SW 1271 (cell line): ENCODE results near the gene CDK17.
"Not testable (repeated sequence)": the region's sequence is repeated elsewhere in the genome, so short reads cannot be mapped to it uniquely, and the experiment has no call there.

ENCODE experiments used
- DNase-seq, 2 experiments: peaks; one replicate each; lab custom pipeline; 2025; lab: John Stamatoyannopoulos, UW

Gene CDK17

GRCh38 chr12:96417688-96418087 is 17.4 kb upstream of the CDK17 start:
- not testable (repeated sequence) for DNase-seq

DNA sequence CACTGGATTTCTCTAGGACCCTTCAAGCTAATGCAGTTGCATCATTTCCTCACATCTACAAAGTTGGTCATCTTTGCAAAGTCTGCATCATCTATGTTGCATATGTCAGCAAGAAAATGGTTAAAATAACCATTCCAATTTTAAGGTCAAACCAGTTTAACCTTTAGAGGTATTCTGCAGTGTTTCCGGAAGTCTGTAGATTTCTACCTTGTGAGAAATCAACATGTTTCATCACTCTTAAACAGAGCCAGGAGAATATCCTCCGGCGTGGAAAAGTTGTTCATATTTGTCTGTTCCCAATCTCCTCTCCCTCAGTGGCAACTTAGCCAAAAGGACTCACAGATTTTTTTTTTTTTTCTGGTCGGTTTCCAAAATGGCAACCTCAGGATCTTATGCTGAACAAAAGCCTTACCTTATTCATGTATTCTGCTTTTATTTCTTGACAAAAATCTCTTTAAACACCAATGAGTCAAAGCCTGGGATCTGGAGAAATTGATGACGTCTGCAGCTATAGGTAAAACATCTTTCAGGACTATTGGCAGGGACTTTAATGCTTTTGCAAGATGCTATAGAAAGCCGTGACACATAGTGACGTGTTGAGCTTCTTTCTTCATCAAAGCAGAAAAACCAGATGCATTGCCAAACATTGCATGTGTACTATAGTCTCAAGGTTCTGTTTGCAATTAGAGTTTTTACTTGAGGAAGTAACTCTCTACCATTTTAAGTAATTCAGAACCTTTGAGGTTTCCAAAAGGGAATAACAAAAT is 16.0 kb upstream of the CDK17 start:
- no peak for DNase-seq

GRCh38 chr12:96414637-96415036 is 14.4 kb upstream of the CDK17 start:
- no peak for DNase-seq

DNA sequence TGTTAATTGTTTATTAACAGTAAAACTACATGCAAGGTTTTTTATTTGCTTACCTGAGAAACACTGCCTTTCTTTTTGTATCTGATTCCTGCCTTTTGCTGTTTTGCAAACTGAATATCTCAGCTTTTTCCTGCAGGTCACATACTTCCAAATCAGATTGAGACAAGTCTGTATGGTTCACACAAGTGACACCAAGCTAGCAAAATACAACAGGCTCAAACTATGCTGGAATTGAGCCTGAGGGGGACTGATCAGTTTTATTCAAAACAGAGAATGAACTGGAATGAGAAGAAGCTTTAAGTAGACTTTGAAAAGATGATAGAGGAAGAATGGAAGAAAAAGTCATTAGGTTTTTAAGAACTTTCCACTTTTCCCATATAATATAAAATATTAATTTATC is 12.2 kb upstream of the CDK17 start:
- DNase-seq = no peak

- no peak for DNase-seq
Measured at GRCh38 chr12:96409731-96410130, 9.5 kb upstream of the CDK17 start.

- DNase-seq = no peak
Measured at GRCh38 chr12:96408993-96409392, 8.8 kb upstream of the CDK17 start.

DNA sequence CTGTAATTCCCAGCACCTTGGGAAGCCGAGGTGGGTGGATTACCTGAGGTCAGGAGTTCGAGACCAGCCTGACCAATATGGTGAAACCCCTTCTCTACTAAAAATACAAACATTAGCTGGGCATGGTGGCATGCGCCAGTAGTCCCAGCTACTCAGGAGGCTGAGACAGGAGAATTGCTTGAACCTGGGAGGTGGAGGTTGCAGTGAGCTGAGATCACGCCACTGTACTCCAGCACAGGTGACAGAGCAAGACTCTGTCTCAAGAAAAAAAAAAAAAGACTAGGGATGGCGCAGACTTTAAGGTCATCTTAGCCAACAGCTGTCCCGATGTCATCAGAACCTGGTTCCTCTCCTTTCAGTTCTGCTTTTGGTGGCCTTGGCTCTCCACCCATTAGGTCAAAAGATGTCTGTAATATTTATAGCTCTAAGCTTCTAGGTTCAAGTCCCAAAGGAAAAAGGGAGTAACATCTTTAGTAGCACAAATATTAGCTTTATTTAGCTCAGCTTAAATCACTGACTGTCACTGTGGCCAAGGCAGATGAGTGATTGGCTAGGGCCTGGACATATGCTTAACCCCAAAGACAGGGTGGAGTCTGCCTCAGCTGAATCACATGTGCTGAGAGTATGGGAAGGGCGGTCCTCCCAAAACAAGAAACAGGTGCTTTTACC is 7.3 kb upstream of the CDK17 start:
- not testable (repeated sequence) for DNase-seq

- no peak for DNase-seq
Measured at GRCh38 chr12:96404696-96405095, 4.5 kb upstream of the CDK17 start.

DNA sequence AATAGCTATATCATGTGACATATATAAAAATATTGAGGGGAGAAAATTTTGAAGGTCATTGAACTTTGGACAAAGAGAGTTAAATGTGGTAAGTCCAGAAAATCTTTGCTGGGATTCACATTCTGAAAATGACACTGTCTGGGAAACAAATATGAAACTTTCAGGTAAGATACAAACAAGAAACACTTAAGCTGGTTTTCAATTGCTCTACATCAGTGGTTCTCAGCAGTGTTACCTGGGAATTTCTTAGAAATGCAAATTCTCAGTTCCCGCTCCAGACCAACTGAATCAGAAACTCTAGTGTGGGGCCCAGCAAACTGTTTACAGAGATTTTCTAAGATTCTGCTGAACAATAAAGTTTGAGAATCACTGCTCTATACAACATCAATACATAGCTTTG is 3.6 kb upstream of the CDK17 start:
- no peak for DNase-seq

DNA sequence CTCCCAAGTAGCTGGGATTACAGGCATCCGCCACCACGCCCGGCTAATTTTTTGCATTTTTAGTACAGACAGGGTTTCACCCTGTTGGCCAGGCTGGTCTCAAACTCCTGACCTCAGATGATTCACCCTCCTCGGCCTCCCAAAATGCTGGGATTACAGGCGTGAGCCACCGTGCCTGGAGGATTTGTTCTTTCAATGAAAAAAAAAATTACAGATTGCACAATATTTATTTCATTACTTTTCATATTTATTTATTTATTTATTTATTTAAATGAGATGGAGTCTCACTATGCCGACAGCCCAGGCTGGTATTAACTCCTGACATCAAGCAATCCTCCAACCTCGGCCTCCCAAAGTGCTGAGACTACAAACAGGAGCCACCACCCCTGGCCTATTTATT is 2.3 kb upstream of the CDK17 start:
- DNase-seq = not testable (repeated sequence)

- DNase-seq = no peak
Measured at GRCh38 chr12:96402061-96402460, 1.8 kb upstream of the CDK17 start.

DNA sequence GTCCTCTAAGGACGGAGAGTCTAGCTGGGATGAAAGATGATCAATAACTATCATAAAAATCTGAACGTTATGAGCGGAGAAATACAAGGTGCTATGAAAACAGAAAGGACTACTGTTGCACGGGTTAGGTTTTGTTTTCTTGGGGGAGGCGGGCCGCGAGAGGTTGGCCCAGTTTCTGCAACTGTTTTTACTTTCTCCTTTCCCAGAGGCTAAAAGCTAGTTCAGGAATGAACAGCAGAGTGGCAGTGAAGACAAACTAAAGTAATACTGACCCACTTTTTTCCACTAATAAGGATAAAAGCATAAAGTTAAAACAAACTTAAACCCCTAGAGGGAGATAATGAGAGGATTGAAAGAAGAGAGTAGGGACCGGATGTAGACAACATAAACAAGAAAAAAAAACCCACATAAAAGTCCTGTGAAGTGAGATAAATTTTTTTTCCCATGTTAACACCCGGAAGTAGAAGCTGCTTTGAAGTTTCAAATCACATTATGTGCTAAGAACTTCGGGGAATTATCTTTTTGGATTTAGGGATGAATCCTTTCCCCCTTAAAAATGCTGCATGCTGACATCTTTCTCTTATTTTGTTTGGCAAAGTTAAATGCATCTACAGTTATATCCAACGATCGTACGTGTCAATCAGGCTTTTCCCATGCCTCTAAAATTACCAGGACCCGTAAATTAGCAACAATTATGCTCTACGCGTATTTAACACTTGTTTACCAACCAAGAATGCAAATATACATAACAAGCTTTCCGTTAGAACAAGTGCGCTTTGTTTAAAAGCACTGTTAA is 1.0 kb upstream of the CDK17 start:
- DNase-seq = peak; percentile 74 to 92

DNA sequence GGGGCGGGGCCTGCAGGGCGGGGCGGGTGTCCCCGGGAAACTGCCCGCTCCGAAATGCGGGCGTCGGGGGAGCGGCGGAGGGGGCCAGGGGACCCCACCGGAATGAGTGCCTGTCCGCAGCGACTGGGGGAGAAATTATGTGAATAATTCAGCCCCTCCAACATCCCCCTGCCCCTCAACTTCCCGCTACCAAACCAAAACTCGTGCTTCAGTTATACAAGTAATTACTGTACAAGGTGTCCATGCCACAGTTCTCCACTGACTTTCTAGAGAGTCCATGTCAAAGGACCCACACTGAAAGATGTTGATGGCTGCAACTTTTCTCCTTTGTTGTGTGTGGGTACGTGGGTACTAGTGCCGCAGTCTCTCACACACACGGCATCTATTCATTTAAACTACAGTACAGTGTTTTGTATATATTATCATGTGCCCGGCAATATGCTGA is 414 bp upstream of the CDK17 start:
- peak in 1 of 2 experiments; percentile 72 for DNase-seq

GRCh38 chr12:96399120-96399918 is 920 bp downstream of the CDK17 start:
- peak; percentile 28 to 64 for DNase-seq

GRCh38 chr12:96398424-96399119 is 1.7 kb downstream of the CDK17 start:
- no peak for DNase-seq

- DNase-seq = no peak
Measured at GRCh38 chr12:96397756-96398423, 2.3 kb downstream of the CDK17 start.

- DNase-seq = no peak
Measured at GRCh38 chr12:96396914-96397313, 3.3 kb downstream of the CDK17 start.

DNA sequence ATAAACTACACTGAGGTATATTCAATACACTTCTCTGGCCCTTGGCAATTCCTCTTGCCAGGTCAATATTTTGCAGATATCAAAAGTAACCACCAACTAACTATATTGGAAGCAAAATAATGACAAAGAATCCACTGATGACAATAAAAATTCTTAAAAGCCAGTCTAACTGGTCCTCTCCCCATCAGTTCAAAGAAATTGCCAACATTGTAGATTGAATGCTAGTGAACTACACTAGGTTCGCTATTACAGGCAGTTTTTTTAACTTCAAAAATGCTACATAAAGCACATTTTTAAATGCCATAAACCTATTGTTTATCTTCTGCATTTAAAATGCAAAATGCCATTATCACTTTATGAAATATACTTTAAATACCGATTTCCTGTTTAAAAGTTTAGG is 4.0 kb downstream of the CDK17 start:
- DNase-seq = no peak

DNA sequence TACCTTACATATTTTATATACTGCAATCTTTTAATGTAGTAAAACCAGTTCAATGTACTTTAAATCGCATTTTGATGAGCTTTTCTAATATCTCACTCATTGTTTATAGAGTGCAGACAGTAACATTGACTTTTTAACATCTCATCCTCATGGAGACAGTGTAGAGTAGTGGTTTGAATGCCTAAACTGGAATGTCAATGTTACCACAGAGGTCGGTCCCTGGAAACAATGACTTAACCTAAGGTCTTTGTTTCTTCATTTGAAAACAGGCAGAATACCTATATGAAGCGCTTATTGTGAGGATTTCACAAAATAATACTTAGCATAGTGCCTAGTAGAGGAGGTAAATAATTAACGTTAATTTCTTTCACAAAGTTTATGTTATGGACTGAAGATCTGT is 5.0 kb downstream of the CDK17 start:
- no peak for DNase-seq

DNA sequence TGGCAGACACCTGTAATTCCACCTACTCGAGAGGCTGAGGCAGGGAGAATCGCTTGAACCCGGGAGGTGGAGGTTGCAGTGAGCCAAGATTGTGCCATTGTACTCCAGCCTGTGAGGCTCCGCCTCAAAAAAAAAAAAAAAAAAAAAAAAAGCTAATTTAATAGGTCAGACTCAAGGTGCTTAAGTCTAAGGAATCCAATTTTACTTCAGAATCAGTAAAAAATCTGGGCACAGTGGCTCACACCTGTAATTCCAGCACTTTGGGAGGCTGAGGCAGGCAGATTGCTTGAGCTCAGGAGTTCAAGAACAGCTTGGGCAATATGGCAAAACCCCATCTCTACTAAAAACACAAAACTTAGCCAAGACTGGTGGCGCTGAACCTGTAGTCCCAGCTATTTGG is 7.0 kb downstream of the CDK17 start:
- DNase-seq = not testable (repeated sequence)

GRCh38 chr12:96392397-96392796 is 7.8 kb downstream of the CDK17 start:
- no peak for DNase-seq
